GM18951 (cell line): ENCODE results near the gene ZBTB16.

Experiments used
- POLR2A ChIP-seq: IDR thresholded peaks from 4 replicates; pipeline ENCODE4 v1.6.1; 2011; ENCODE audit warnings: mild to moderate bottlenecking; ENCODE audit not compliant: insufficient read length, insufficient read depth; ENCODE audit errors: extremely low read depth
- in situ Hi-C: fragments of 300-500 bp; cut with MboI; formaldehyde crosslinking; loops from one replicate; pipeline ENCODE4 v1.12.0; 2022; ENCODE audit warnings: low sequenced_read_pairs, mixed read lengths, inconsistent platforms; ENCODE audit not compliant: unreplicated experiment

ZBTB16 gene

DNA sequence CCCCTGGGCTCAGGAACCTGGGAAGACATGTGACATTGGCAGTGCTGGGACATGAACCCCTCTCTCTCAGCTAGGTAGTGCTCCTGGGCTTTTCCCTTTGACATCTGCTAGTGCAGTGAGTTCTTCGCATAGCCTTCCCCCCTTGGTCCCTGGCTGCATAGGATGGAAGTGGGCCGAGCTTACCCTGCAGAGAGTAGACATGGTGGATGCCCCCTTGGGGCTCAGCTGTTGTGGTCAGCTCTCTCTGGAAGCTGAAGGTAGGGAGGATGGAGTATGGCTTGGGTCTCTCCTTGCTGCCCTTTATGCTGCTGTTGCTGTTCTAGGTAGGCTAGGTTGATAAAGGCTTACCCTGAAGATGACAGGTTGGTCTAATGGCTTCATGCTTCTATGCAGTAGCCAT is 92.1 kb downstream of the ZBTB16 start:
- TF ChIP-seq POLR2A, result no peak
- in situ Hi-C loops, result no loop called here

DNA sequence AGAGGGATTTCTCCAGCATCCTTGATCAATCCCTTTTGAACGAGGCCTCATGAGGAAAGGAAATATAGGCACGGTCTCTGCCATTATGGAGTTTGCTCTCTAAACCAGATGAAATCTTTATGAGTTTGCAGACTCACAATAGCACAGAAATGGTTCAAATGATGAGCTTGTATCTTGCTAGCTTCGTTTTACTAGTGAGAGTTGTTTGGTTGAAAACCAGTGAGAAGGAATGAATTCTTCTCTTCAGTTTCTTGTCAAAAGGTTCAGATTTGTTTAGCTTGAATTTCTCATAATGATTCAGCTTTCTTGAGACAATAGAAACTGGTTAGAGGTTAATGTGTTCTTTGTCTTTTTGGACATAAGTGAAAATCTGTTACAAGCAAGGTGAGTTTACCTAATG is 92.7 kb downstream of the ZBTB16 start:
- TF ChIP-seq POLR2A, result no peak
- in situ Hi-C loops, result no loop called here

- no peak for TF ChIP-seq POLR2A
- in situ Hi-C loops, result no loop called here
Observed at GRCh38 chr11:114152785-114153184, 93.3 kb downstream of the ZBTB16 start.

- in situ Hi-C loops, result no loop called here
- no peak for TF ChIP-seq POLR2A
Observed at GRCh38 chr11:114153224-114153623, 93.7 kb downstream of the ZBTB16 start.

- TF ChIP-seq POLR2A, result no peak
- in situ Hi-C loops, result no loop called here
Observed at GRCh38 chr11:114154271-114155047, 94.9 kb downstream of the ZBTB16 start.

DNA sequence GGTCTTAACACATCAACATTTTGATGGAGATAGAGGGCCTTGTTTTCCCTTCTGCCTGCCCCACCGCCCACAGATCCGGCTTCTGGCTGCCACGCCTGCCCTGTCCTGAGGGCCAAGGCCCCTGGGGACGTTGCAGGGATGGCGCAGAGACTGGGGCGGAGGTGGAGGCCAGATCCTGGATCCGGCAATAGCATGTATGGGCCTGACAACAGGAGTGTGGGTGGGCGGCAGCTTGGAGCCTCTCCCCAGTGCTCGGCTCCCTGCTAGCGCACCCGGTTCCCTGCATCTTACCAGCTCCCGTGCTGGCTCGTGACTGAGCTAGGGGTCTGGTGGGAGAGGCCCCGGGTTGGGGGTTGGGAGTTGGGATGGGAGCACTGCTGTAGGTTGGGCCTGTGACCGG is 95.6 kb downstream of the ZBTB16 start:
- no peak for TF ChIP-seq POLR2A
- in situ Hi-C loops, result no loop called here

GRCh38 chr11:114156131-114156581 is 96.6 kb downstream of the ZBTB16 start:
- in situ Hi-C loops, result no loop called here
- TF ChIP-seq POLR2A, result no peak

GRCh38 chr11:114156782-114157181 is 97.3 kb downstream of the ZBTB16 start:
- TF ChIP-seq POLR2A, result no peak
- in situ Hi-C loops, result no loop called here

- no peak for TF ChIP-seq POLR2A
- in situ Hi-C loops, result no loop called here
Observed at GRCh38 chr11:114157476-114158050, 98.1 kb downstream of the ZBTB16 start.

DNA sequence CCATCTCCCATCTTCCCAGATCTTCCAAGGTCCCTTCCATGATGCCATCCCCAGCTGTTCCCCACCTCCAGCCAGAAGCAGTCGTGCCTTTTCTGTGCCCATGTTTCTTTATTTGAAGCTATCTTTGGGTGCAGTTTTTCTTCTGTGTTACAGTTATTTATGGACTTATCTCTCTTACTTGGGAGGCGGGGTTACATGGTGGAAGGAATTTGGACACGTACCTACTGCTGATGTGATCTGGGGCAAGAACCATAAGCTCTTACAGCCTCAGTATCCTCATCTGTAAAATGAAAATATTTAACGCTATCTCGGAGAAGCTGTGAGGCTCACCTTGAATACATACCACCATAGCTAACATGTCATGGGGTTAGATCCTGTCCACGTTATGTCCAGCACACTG is 98.9 kb downstream of the ZBTB16 start:
- in situ Hi-C loops, result no loop called here
- no peak for TF ChIP-seq POLR2A

DNA sequence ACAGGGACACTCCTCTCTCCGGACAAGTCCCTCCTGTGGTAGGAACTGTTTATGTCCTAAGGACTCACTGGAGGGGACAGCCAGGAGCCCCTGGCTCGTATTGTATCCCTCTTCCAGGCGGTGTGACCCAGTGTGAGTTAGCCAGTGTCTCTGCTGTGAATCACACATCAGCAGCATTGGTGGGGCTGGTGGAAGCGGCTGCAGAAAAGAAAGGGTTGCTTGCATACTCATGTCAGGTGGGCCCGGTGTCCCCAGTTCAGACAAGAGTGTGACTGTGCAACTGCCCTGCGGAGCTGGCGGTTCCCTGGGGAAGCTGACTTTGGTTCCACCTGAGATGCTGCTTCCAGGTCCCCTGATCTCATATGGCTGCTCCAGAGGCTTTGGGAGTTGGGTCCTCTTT is 99.4 kb downstream of the ZBTB16 start:
- in situ Hi-C loops, result no loop called here
- no peak for TF ChIP-seq POLR2A

- no peak for TF ChIP-seq POLR2A
- in situ Hi-C loops, result no loop called here
Observed at GRCh38 chr11:114159320-114159719, 99.8 kb downstream of the ZBTB16 start.

DNA sequence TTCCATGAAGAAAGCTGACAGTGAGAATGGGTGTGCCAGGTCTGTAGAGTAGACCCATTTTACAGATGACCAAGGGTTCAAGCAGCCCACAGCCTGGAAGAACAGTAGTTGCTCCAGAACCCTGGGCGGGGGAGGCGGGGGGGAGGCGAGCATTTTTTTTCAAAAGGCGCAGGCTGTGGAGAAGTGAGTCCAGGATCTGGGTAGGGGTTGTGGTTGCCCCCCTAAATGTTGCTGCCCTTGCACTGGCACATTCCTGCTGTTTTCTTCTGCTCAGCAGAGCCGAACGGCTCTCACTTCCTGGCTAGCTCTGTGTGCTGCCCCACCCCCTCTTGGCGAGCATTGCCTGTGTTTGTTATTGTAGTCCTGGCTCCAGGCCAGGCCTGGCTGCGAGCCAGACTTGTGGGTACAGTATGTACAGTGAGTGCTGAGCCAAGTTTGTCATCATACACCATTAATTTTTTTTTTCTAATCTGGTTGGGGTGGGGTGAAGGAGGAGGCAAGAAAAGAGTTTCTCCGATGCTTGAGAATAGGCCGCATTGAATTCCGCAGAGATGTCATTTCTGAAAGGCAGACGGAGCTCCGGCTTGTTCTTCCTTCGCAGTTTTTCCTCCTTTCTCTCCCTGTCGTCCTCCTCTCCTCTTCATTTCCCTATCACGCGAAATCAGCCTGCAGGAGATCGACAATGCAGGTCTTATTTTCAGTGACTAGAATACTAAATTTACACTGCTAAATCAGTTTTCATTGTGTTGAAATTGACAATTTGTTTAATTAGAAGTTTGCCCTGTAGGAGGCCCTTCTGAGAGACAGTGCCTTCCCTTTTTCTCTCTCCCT is 100.5 kb downstream of the ZBTB16 start:
- TF ChIP-seq POLR2A, result no peak
- in situ Hi-C loops, result no loop called here
